NCI-H2107 treated with DMSO at 0.1 percent for 48 hours (cell line): ENCODE data around the gene RRAGC.
"Not testable (repeated sequence)": the region's sequence is repeated elsewhere in the genome, so short reads cannot be mapped to it uniquely, and the experiment has no call there.

Experiments used
- DNase-seq: peaks from one replicate; lab custom pipeline; 2025; ENCODE audit not compliant: unreplicated experiment; lab: John Stamatoyannopoulos, UW

Gene RRAGC

DNA sequence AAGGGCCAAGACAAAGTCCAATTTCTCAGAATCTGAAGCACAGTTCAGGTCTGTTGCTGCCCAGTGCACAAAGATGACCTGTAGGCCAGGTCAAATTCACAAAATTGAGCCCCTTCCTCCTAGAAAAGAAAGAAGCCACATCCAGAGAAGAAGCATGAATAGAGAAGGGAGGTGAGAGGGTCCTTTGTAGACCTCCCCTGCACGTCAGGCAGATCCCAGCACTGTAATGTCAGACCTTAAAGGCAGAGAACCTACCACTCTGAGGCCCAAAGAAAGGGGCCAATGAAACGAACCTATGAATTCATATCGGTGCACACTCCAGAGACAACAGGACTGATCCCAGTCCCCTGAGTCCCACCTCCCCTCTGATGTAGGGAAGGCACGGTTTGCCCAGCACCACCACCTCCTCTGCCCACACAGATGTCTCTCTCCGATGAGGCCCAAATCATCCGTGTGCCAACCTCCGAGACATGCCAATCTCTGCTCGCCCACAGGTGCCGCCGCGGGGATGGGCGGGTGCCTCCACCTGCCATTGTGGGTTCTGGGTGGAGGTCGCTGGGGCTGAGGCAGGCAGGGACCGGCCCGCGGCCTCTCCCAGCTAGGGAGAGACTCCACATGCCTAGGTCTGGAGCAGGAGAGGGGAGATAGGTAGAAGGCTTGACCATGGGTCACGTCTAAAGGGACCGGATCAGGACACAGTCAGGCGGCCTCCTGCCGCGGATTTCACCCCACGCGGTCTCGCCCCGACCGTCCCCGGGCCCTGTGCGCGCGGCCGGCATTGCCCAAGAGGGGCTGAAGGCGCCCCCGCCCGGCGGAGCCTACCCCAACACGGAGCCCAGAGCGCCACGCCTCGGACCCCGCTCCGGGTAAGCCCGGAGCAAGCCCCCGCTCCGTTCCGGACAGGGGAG is 42.1 kb downstream of the RRAGC start:
- no peak for DNase-seq

DNA sequence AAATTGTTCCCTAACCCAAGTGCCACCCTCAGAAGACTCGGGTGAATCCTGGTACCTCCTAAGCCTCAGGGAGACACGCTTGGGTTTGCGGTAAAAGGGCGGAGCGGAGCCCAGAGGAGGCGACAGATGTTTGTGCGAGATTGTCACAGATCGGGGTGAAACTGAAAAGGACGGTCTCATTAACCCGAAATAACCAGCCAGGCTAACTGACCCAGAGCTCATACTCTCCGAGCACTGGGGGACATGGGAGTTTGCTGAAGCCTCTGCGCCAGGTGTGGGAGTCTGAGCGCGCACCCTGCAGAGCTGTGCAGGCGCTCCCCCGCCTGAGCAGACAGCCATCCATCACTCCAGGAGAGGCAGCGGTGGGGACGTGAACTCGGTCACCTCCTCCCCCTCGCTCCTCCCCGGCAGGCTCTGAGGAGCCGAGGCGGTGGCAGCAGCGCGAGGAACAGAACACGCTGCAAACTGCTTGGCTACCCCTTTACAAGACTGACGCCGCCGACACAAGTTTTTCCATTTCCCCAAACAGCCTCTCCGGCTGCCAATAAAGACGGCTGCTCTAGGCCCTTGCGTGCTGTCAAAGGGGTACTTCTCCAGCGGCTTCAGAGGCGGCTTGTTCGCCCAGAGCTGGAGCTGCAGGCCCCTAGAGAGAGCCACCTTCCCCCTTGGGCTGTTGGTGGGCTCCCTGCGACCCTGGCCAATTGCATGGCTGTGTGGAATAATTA is 43.5 kb downstream of the RRAGC start:
- peak; percentile 100 for DNase-seq

DNA sequence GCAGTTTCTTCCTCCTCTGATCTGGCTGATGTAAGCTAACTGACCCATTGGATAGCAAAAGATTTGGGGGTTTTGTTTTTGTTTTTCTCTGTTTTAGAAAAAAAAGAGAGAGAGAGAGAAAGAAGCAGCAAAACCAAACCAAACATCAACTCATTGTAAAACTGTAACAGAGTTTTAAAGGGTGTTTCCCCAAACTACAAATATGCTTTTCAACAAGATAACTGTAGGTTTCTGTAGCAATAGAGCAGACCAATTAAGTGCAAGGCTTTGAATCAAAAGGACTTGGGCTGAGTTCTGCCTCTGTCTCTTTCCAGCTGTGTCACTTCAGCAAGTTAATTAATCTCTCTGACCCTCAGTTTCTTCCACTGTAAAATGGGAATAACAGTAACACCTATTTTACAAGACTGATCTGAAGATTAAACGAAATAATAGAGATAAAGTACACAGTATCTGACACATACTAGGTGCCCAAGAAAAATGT is 44.5 kb downstream of the RRAGC start:
- no peak for DNase-seq

- no peak for DNase-seq
Observed at GRCh38 chr1:38814444-38814983, 45.1 kb downstream of the RRAGC start.

GRCh38 chr1:38812981-38813380 is 46.6 kb downstream of the RRAGC start:
- no peak for DNase-seq

DNA sequence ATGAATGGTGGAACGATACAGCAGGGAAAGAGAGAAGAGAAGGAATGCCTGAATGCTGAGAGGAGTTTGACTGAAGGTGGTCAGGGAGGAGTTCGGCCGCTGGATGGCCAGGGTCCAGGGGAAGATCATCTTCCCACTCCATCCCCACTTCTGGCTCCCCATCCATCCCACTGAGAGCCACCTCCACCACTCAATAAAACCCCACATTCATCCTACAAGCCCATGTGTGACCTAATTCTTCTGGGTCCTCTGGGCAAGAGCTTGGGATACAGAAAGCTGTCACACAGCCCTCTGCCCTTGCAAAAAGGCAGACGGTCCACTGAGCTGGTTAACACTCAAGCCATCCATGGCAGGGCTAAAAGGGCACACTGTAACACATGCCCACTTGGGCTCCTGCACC is 48.1 kb downstream of the RRAGC start:
- not testable (repeated sequence) for DNase-seq

DNA sequence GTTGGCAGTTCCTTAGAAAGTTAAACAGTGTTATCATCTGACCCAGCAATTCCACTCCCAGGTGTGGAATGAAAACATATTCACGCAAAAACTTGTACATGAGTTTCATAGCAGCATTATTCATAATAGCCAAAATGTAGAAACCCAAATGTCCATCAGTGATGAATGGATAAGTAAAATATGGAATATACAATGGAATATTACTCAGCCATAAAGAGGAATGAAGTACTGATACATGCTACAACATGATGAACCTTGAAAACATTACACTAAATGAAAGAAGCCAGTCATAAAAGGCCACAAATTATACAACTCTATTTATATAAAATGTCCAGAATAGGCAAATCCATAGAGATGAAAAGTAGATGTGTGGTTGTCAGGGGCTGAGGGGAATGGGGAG is 53.5 kb downstream of the RRAGC start:
- no peak for DNase-seq

GRCh38 chr1:38805036-38805435 is 54.5 kb downstream of the RRAGC start:
- DNase-seq = no peak

- DNase-seq = no peak
Observed at GRCh38 chr1:38804062-38804886, 55.3 kb downstream of the RRAGC start.

GRCh38 chr1:38803647-38804046 is 55.9 kb downstream of the RRAGC start:
- DNase-seq = peak; percentile 99

DNA sequence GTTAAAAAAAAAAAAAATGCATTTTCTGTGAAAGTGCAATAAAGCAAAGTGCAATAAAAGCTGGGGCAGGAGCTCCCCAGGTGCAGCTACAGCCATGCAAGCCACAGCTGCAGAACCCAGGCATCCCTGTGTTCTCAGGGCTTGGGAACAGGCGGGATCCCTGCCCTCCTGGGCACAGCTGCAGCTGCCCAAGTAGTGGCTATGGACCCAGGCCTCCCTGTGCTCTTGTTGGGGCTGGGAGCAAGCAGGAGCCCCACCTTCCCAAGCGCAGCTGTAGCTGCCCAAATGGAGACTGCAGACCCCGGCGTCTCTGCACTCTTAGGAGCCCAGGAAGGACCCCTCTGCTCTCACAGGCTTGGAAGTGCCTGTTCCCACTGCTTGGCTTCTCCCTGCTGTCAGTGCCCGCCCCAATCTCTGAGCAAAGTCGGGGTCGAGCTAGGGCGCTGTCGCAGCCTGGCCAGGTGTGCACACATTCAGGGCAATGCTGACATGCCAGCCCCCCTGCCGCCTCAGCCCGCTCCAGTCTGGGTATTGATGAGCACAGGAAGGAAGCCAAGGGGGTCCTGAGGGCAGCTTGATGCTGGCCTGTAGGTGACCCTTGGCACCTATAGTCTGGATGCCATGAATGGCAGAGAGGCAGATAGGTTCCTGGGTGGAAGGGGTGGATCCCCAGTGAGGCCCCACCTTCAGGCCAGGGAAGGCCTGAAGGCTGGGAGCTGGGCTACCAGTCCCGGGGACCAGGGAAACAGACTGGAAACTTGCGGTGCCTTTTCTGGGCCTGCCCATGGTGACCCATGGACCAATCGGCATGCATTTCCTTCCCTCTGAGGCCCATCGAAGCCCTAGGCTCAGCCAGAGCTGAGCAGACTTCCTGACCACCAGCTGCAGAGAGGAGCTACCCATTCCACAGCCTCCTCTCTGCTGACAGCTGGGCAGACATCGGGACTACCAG is 58.6 kb downstream of the RRAGC start:
- DNase-seq = no peak

- no peak for DNase-seq
Observed at GRCh38 chr1:38793299-38793698, 66.3 kb downstream of the RRAGC start.

DNA sequence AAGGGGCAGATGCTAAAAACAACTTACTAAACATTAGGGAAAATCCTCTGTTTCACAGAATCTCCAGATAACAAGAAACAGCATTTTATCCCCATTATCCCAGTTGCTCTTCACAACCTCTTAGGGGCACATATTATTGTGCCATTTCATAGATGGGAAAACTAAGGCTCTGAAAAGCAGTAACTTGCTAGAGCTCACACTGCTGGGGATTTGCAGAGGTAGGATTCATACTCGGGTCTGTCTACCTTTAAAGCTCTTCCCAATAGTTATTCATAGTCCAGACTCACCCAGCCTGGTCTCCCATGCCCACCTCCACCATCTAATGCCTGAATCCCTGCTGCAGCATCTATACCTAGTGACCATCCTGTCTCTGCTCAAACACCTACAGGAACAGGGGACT is 67.7 kb downstream of the RRAGC start:
- no peak for DNase-seq

DNA sequence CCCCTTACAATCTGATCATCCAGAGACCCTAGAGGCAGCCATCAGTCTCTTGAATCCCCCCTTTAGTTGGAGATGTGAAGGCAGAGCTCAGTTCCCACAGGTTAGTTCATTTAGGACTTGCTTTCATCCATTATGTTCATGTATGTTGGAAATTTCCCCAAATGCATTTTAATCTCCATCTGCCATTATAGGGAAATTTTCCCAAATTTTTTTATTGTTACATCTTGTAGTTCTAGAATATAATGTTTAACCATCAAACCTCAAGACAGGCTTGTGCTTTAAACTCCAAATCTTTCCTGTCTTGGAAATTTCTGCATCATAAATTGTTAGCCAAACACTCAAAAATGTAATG is 68.4 kb downstream of the RRAGC start:
- DNase-seq = no peak

GRCh38 chr1:38790422-38791163 is 69.0 kb downstream of the RRAGC start:
- DNase-seq = no peak

DNA sequence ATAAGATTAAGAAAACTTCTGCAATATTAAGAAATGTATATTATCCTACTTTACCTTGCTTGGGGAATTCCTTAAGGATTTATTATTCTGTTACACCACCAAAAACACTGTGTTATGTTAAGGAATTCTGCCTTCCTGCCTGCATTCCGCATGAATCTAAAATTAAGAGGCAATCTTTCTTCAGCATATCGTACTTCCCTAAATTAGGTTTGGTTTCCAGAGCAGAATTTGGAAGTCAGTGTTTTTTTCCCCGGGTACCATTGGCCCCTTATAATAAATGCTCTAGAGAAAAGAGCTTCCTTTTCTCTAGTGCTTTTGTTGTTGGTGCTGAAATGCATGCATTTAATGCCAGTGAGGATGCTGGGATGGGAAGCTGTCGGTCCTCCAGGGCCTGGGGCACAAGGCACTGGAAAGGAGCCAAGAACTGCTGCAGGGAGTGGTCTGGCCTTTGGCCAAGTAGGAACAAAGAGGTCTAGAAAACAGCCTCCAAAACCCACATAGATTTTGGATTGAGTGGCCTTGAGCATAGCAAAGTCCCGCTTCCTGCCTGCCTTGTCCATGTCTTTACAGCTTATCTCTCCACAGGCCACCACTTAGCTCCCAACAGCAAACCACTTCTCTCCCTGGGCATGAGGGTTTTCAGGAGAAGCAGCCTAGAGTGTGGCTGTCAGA is 69.9 kb downstream of the RRAGC start:
- peak; percentile 99 for DNase-seq

DNA sequence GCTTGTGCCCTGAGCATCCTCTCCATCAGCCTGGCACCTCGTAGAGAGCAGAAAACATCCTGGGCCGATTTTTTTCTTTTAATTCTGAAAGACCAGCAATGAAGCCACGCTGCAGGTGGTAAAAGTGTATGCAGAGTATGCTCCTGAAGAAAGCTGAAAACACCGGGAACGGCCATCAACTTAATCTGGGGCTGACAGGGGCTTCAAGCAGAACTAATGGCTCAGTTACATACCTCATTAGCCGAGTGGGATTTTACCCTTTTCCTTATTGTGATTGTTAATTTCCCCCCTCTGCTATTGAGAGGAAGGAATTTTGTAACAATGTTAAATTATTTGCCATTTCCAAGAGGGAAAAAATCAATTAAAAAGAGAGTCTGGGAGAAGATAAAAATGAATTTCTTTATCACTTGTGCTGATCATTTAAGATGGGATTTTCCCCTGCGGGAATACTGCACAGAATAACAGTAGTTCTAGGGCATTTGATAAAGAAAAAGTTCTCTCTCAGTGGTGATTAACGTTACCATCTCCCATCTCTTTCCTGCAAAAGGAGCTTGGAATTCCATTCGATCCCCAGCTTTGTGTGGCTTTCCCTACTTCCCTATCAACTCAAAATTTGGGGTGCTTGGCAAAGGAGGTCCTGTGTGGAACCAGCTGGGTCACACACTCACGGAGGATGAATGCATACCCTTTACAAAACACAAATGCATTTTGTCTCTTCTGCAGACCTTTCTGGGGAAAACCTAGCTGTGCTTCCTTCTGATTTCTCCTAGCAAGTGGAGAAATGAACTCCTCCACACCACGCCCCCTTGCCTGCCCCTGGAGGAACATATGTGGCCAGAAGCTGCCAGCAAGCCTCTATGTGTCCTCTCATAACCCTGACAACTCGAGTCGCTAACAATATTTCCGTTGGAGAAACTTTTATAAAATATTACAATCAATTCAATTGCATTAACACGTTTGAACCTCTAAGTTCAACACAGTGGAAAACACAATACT is 70.9 kb downstream of the RRAGC start:
- DNase-seq = no peak
